CD4-positive, CD25-positive, alpha-beta regulatory T cell (primary cell): Measurements from ENCODE around the gene FBH1. TPM values are rescaled to one million over a fixed set of nuclear protein-coding genes. Genes with fewer than 3 reads are reported as not detected.
"Not testable (repeated sequence)": the region's sequence is repeated elsewhere in the genome, so short reads cannot be mapped to it uniquely, and the experiment has no call there.

Experiments
- ATAC-seq, 2 donors: fragments of 150-1000 bp; cut with Tn5 transposase; one replicate each; pipeline ENCODE4 v1.10.0; 2021; ENCODE audit warnings: low read depth in 2 of 2, moderate number of reproducible peaks in 2 of 2, moderate library complexity in 1 of 2
- DNase-seq, 3 donors: peaks; one replicate each; pipeline versions ENCODE4 v3.0.0 to v3.0.0-alpha.2; 2012 to 2022; ENCODE audit warnings: mixed read lengths in 1 of 3
- H3K27ac ChIP-seq: one replicate; pipeline ENCODE4 v1.7.0; 2013; ENCODE audit warnings: mild to moderate bottlenecking, low read length; ENCODE audit not compliant: insufficient read depth, poor library complexity, severe bottlenecking
- H3K27me3 ChIP-seq: one replicate; pipeline ENCODE4 v1.7.0; 2013; ENCODE audit warnings: low read length; ENCODE audit not compliant: control insufficient read depth, insufficient read depth
- H3K36me3 ChIP-seq: one replicate; pipeline ENCODE4 v1.7.0; 2013; ENCODE audit warnings: mild to moderate bottlenecking, low read length, moderate library complexity; ENCODE audit not compliant: control insufficient read depth, insufficient read depth
- H3K4me1 ChIP-seq: 2 replicates; pipeline ENCODE4 v1.7.0; 2013; ENCODE audit warnings: mild to moderate bottlenecking, low read length; ENCODE audit not compliant: insufficient read depth, control insufficient read depth, poor library complexity, severe bottlenecking
- H3K4me3 ChIP-seq: one replicate; pipeline ENCODE4 v1.7.0; 2013; ENCODE audit warnings: low read depth, mild to moderate bottlenecking, low read length, moderate library complexity
- H3K9me3 ChIP-seq, 2 experiments: 1 replicate in 1 of 2; 2 replicates in 1 of 2; pipeline ENCODE4 v1.7.0; 2013; ENCODE audit warnings: low read length in 2 of 2, mild to moderate bottlenecking in 1 of 2, moderate library complexity in 1 of 2; ENCODE audit not compliant: control insufficient read depth in 2 of 2
- H3K27ac Mint-ChIP-seq, 3 donors: one replicate each; pipeline ENCODE4 v1.8.0; 2020 to 2022; ENCODE audit warnings: mild to moderate bottlenecking in 3 of 3, mixed read lengths in 3 of 3, moderate library complexity in 2 of 3
- H3K27me3 Mint-ChIP-seq: one replicate; pipeline ENCODE4 v1.8.0; 2022; ENCODE audit warnings: mild to moderate bottlenecking, mixed read lengths
- H3K36me3 Mint-ChIP-seq: one replicate; pipeline ENCODE4 v1.8.0; 2020; ENCODE audit warnings: mixed read lengths
- H3K4me1 Mint-ChIP-seq, 4 donors: one replicate each; pipeline ENCODE4 v1.8.0; 2020 to 2022; ENCODE audit warnings: mixed read lengths in 4 of 4, mild to moderate bottlenecking in 1 of 4
- H3K4me3 Mint-ChIP-seq, 4 donors: one replicate each; pipeline ENCODE4 v1.8.0; 2020 to 2022; ENCODE audit warnings: mild to moderate bottlenecking in 4 of 4, mixed read lengths in 4 of 4, moderate library complexity in 3 of 4
- H3K9me3 Mint-ChIP-seq, 7 donors: one replicate each; pipeline ENCODE4 v1.8.0; 2020 to 2022; ENCODE audit warnings: mixed read lengths in 7 of 7, mild to moderate bottlenecking in 3 of 7, moderate library complexity in 2 of 7
- polyA plus RNA-seq, 4 donors: library from polyadenylated mRNA; unstranded; fragments of 300-500 nt; fragmentation: Illumina TruSeq; gene quantifications; one replicate each; pipeline ENCODE4 v1.2.3, GENCODE V29; 2021
- total RNA-seq: library from RNA; stranded (reverse); gene quantifications from one replicate; pipeline ENCODE4 v1.2.3, GENCODE V29; 2022

The FBH1 gene
- total and polyA plus RNA-seq, 5 donors from 2014 or later: 85.3 to 108 (median 102) TPM

DNA sequence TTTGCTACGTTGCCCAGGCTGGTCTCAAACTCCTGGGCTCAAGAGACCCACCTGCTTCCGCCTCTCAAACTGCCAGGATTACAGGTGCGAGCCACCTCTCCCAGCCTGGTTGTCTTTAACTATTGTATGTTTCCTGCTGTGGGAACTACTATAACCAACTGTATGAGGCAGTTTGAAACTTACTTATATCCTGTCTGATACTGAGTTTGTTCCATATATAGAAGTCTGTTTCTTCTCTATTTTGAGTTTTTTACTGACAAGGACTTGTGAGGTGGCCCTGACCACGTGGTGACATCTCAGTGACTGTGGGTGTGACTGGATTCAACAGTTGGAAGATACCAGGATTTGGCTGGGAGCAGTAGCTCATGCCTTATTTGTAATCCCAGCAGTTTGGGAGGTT, 14.2 kb downstream of the FBH1 start:
- Mint-ChIP-seq H3K4me1 (peaks cover 27 to 63% (median 38%) of the 10 kb centered on the region in 4 donors), H3K27me3 (no peaks in the 10 kb centered on the region), H3K4me3 (peak overlapping the region in 1 of 4 donors; percentile 31), H3K9me3 (peaks cover 0 to 2% (median 0%) of the 10 kb centered on the region in 7 donors), H3K36me3 (peaks cover 30% of the 10 kb centered on the region), H3K27ac (peak overlapping the region in 2 of 3 donors; percentile 56 to 89)
- H3K36me3 ChIP-seq: peaks cover 24% of the 10 kb centered on the region
- no peak overlapping the region for H3K4me3 ChIP-seq
- DNase-seq (peak in 1 of 3 donors; percentile 43), ATAC-seq (no peak)
- no peaks in the 10 kb centered on the region for H3K9me3 ChIP-seq
- peaks cover 21% of the 10 kb centered on the region for H3K4me1 ChIP-seq
- no peaks in the 10 kb centered on the region for H3K27me3 ChIP-seq
- no peak overlapping the region for H3K27ac ChIP-seq

- H3K27me3 ChIP-seq: no peaks in the 10 kb centered on the region
- no peak overlapping the region for H3K27ac ChIP-seq
- H3K4me3 Mint-ChIP-seq: peak overlapping the region in 1 of 4 donors; percentile 63
- peaks cover 40% of the 10 kb centered on the region for H3K36me3 Mint-ChIP-seq
- H3K36me3 ChIP-seq: peaks cover 42% of the 10 kb centered on the region
- no peaks in the 10 kb centered on the region for H3K9me3 ChIP-seq
- DNase-seq: no peak
- H3K4me1 ChIP-seq: peaks cover 21% of the 10 kb centered on the region
- peak overlapping the region; percentile 21 to 76 (median 25) for H3K27ac Mint-ChIP-seq
- no peaks in the 10 kb centered on the region for H3K27me3 Mint-ChIP-seq
- peaks cover 17 to 49% (median 37%) of the 10 kb centered on the region in 4 donors for H3K4me1 Mint-ChIP-seq
- H3K4me3 ChIP-seq: no peak overlapping the region
- H3K9me3 Mint-ChIP-seq: peaks cover 0 to 2% (median 0%) of the 10 kb centered on the region in 7 donors
- no peak for ATAC-seq
Measured at GRCh38 chr10:5905854-5906507, 15.9 kb downstream of the FBH1 start.

DNA sequence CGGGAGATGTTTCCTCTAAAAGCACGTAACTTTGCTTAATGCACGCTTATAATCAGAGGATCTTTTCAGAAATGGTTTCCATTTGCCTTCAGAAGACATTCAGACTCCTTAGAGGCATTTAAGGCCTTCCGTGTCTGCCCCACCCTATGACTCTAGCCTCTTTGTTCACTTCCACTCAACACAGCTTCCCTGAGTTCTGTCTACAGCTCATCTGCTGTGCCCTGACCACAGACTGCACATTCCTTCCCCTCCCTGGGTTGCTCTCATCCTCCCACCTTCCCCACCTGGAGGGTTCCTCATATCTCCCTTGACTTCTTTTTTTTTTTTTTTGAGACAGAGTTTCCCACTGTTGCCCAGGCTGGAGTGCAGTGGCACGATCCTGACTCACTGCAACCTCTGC, 16.6 kb downstream of the FBH1 start:
- Histone ChIP-seq H3K4me3 (no peak overlapping the region), H3K36me3 (peaks cover 49% of the 10 kb centered on the region), H3K27ac (no peak overlapping the region), H3K4me1 (peaks cover 21% of the 10 kb centered on the region), H3K27me3 (no peaks in the 10 kb centered on the region), H3K9me3 (no peaks in the 10 kb centered on the region)
- H3K4me3 Mint-ChIP-seq: peak overlapping the region in 1 of 4 donors; percentile 10
- peak overlapping the region in 2 of 3 donors; percentile 21 to 25 for H3K27ac Mint-ChIP-seq
- peaks cover 17 to 48% (median 37%) of the 10 kb centered on the region in 4 donors for H3K4me1 Mint-ChIP-seq
- H3K27me3 Mint-ChIP-seq: no peaks in the 10 kb centered on the region
- H3K9me3 Mint-ChIP-seq: peaks cover 0 to 2% (median 0%) of the 10 kb centered on the region in 7 donors
- peaks cover 43% of the 10 kb centered on the region for H3K36me3 Mint-ChIP-seq
- DNase-seq (no peak), ATAC-seq (no peak)

GRCh38 chr10:5908676-5909075, 18.6 kb downstream of the FBH1 start:
- H3K36me3 ChIP-seq: peaks cover 63% of the 10 kb centered on the region

DNA sequence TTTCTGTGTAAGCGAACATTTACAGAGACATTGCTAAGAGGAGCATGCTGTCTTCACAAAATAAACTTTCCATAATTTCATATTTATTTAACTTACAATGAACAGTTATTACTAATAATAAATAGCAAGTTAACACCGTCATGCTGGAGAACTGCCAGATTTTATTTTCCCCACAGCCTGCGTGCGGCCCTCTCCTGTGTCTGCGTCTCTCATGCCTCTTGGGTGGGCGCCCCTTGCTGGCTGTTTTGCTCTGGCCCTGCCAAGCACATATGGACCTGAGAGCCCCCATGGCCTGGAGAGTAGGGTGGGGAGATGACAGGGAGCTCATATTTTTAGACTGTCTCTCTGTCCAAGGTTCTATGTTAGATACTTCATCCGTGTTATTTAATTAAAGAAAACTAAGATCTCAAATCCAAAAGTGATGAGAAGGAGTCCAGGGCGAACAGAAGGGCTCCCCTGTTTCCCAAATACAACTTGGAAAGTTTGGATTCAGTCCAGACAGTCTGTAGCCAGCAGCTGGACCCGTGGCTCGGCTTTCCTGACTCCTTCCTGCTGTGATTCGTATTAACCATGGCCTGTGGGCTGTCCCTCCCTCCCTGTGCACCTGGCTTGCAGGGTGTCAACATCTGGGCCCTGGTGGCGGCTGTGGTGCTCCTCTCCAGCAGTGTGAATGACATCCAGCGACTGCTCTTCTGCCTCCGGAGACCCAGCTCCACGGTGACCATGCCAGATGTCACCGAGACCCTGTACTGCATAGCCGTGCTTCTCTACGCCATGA, 20.5 kb downstream of the FBH1 start:
- Mint-ChIP-seq H3K4me1 (peaks cover 9 to 33% (median 22%) of the 10 kb centered on the region in 4 donors), H3K4me3 (no peak overlapping the region), H3K27ac (peak overlapping the region in 1 of 3 donors; percentile 20), H3K9me3 (peaks cover 0 to 2% (median 0%) of the 10 kb centered on the region in 7 donors), H3K36me3 (peaks cover 65% of the 10 kb centered on the region), H3K27me3 (no peaks in the 10 kb centered on the region)
- Histone ChIP-seq H3K9me3 (no peaks in the 10 kb centered on the region), H3K36me3 (peaks cover 79% of the 10 kb centered on the region), H3K4me1 (peaks cover 14% of the 10 kb centered on the region), H3K27me3 (no peaks in the 10 kb centered on the region), H3K4me3 (no peak overlapping the region), H3K27ac (no peak overlapping the region)
- ATAC-seq (no peak), DNase-seq (no peak)

More at GRCh38 chr10:5908676-5909075, 18.6 kb downstream of the FBH1 start:
- H3K4me1 Mint-ChIP-seq: peaks cover 19 to 43% (median 29%) of the 10 kb centered on the region in 4 donors
- peaks cover 21% of the 10 kb centered on the region for H3K4me1 ChIP-seq
- peak overlapping the region in 1 of 3 donors; percentile 74 for H3K27ac Mint-ChIP-seq
- not testable (repeated sequence) for H3K27me3 ChIP-seq, H3K9me3 ChIP-seq, H3K27ac ChIP-seq, DNase-seq, H3K27me3 Mint-ChIP-seq, ATAC-seq, H3K4me3 ChIP-seq, H3K9me3 Mint-ChIP-seq, H3K4me3 Mint-ChIP-seq
- peaks cover 53% of the 10 kb centered on the region for H3K36me3 Mint-ChIP-seq

- Histone ChIP-seq H3K27me3 (no peaks in the 10 kb centered on the region), H3K4me3 (no peak overlapping the region), H3K4me1 (peaks cover 5% of the 10 kb centered on the region), H3K27ac (no peak overlapping the region), H3K36me3 (peaks cover 85% of the 10 kb centered on the region), H3K9me3 (no peaks in the 10 kb centered on the region)
- Mint-ChIP-seq H3K9me3 (peaks cover 0 to 2% (median 0%) of the 10 kb centered on the region in 7 donors), H3K36me3 (peaks cover 72% of the 10 kb centered on the region), H3K4me3 (no peak overlapping the region), H3K27me3 (no peaks in the 10 kb centered on the region), H3K4me1 (peaks cover 4 to 24% (median 13%) of the 10 kb centered on the region in 4 donors), H3K27ac (peak overlapping the region; percentile 77 to 84 (median 79))
- DNase-seq: no peak
- no peak for ATAC-seq
Measured at GRCh38 chr10:5911670-5912069, 21.6 kb downstream of the FBH1 start.

- H3K27me3 ChIP-seq: no peaks in the 10 kb centered on the region
- H3K36me3 ChIP-seq: peaks cover 96% of the 10 kb centered on the region
- Mint-ChIP-seq H3K27me3 (no peaks in the 10 kb centered on the region), H3K4me1 (peaks cover 0 to 6% (median 4%) of the 10 kb centered on the region in 4 donors), H3K27ac (peak overlapping the region in 1 of 3 donors; percentile 77), H3K4me3 (no peak overlapping the region), H3K36me3 (peaks cover 73% of the 10 kb centered on the region), H3K9me3 (no peaks in the 10 kb centered on the region)
- H3K27ac ChIP-seq: no peak overlapping the region
- DNase-seq: no peak
- no peak overlapping the region for H3K4me3 ChIP-seq
- ATAC-seq: no peak
- no peaks in the 10 kb centered on the region for H3K4me1 ChIP-seq
- no peaks in the 10 kb centered on the region for H3K9me3 ChIP-seq
Measured at GRCh38 chr10:5913736-5914135, 23.7 kb downstream of the FBH1 start.
